ENCODE results near the gene SLC26A11.

SLC26A11 gene

GRCh38 chr17:80268427-80268826, 48.2 kb downstream of the SLC26A11 start:
- H3K36me3 Mint-ChIP-seq (ENCODE audit: low read depth), result peaks cover 4% of the 10 kb centered on the region
- peaks cover 4% of the 10 kb centered on the region for H3K27me3 Mint-ChIP-seq (ENCODE audit: low read depth)
- no peak for TF ChIP-seq CTCF (IDR thresholded peaks at IDR 0.05; ENCODE audit: unreplicated experiment in 3 of 3)
- H3K4me3 Mint-ChIP-seq, result no peak overlapping the region
- peaks cover 3% of the 10 kb centered on the region for H3K4me1 Mint-ChIP-seq
- no peak overlapping the region for H3K27ac Mint-ChIP-seq
- H3K9me3 Mint-ChIP-seq, result no peaks in the 10 kb centered on the region

GRCh38 chr17:80269405-80269807, 49.2 kb downstream of the SLC26A11 start:
- H3K36me3 Mint-ChIP-seq (ENCODE audit: low read depth), result peaks cover 9% of the 10 kb centered on the region
- H3K27me3 Mint-ChIP-seq (ENCODE audit: low read depth), result peaks cover 4% of the 10 kb centered on the region
- no peaks in the 10 kb centered on the region for H3K4me1 Mint-ChIP-seq
- H3K27ac Mint-ChIP-seq, result no peak overlapping the region
- H3K4me3 Mint-ChIP-seq, result no peak overlapping the region
- H3K9me3 Mint-ChIP-seq, result no peaks in the 10 kb centered on the region
- no peak for TF ChIP-seq CTCF (IDR thresholded peaks at IDR 0.05; ENCODE audit: unreplicated experiment in 3 of 3)

GRCh38 chr17:80270104-80270503, 49.9 kb downstream of the SLC26A11 start:
- Mint-ChIP-seq H3K27ac (no peak overlapping the region), H3K36me3 (ENCODE audit: low read depth) (peaks cover 10% of the 10 kb centered on the region), H3K4me1 (peaks cover under 1% of the 10 kb centered on the region), H3K4me3 (no peak overlapping the region), H3K9me3 (no peaks in the 10 kb centered on the region), H3K27me3 (ENCODE audit: low read depth) (peaks cover 4% of the 10 kb centered on the region)
- TF ChIP-seq CTCF (IDR thresholded peaks at IDR 0.05; ENCODE audit: unreplicated experiment in 3 of 3), result no peak

GRCh38 chr17:80270836-80271235, 50.6 kb downstream of the SLC26A11 start:
- H3K27ac Mint-ChIP-seq, result no peak overlapping the region
- peaks cover 4% of the 10 kb centered on the region for H3K27me3 Mint-ChIP-seq (ENCODE audit: low read depth)
- peaks cover 10% of the 10 kb centered on the region for H3K36me3 Mint-ChIP-seq (ENCODE audit: low read depth)
- H3K4me1 Mint-ChIP-seq, result peaks cover 4% of the 10 kb centered on the region
- no peak for TF ChIP-seq CTCF (IDR thresholded peaks at IDR 0.05; ENCODE audit: unreplicated experiment in 3 of 3)
- H3K4me3 Mint-ChIP-seq, result no peak overlapping the region
- H3K9me3 Mint-ChIP-seq, result no peaks in the 10 kb centered on the region

- Mint-ChIP-seq H3K4me1 (peaks cover 4% of the 10 kb centered on the region), H3K9me3 (no peaks in the 10 kb centered on the region), H3K4me3 (no peak overlapping the region), H3K27ac (no peak overlapping the region), H3K36me3 (ENCODE audit: low read depth) (peaks cover 8% of the 10 kb centered on the region), H3K27me3 (ENCODE audit: low read depth) (peaks cover 4% of the 10 kb centered on the region)
- TF ChIP-seq CTCF (IDR thresholded peaks at IDR 0.05; ENCODE audit: unreplicated experiment in 3 of 3), result no peak
Observed at GRCh38 chr17:80272366-80272765, 52.1 kb downstream of the SLC26A11 start.

GRCh38 chr17:80274331-80274730, 54.1 kb downstream of the SLC26A11 start:
- H3K27me3 Mint-ChIP-seq (ENCODE audit: low read depth), result peaks cover 4% of the 10 kb centered on the region
- TF ChIP-seq CTCF (IDR thresholded peaks at IDR 0.05; ENCODE audit: unreplicated experiment in 3 of 3), result no peak
- H3K4me1 Mint-ChIP-seq, result peaks cover 4% of the 10 kb centered on the region

More at GRCh38 chr17:80274331-80274730, 54.1 kb downstream of the SLC26A11 start:
- no peak overlapping the region for H3K4me3 Mint-ChIP-seq
- H3K36me3 Mint-ChIP-seq (ENCODE audit: low read depth), result peaks cover 8% of the 10 kb centered on the region
- H3K27ac Mint-ChIP-seq, result peak overlapping the region in 1 of 3 experiments; percentile 59
- H3K9me3 Mint-ChIP-seq, result no peaks in the 10 kb centered on the region
